Measurements from ENCODE around the gene THSD4.

- TF ChIP-seq CBFA2T2 (conservative IDR thresholded peaks at IDR 0.05) (no peak), POLR2A (conservative IDR thresholded peaks at IDR 0.05) (no peak), PTRF (tag; IDR thresholded peaks at IDR 0.05) (no peak)
These were observed 332.3 kb downstream of the THSD4 start for GRCh38 chr15:71447328-71448250.
